Activated CD8-positive, alpha-beta memory T cell treated with anti-CD3 and anti-CD28 coated beads, Interleukin-2, amount 50 U/mL, for 24 hours (primary cell): Measurements from ENCODE around the gene EAF1.
"Not testable (repeated sequence)": the region's sequence is repeated elsewhere in the genome, so short reads cannot be mapped to it uniquely, and the experiment has no call there.

Source experiments
- DNase-seq: peaks from one replicate; pipeline ENCODE4 v3.0.0-alpha.2; 2020; ENCODE audit errors: extremely low read depth

EAF1 gene

GRCh38 chr3:15427182-15427880 is at the start of gene EAF1, which contains the start of gene METTL6:
TSS of gene EAF1 (plus strand) at chr3:15427598. CDS start at chr3:15427780, 182 bp downstream.
TSS of gene METTL6 (minus strand) at chr3:15427544. CDS start at chr3:15426511, 1,033 bp downstream.
- DNase-seq = peak; percentile 75

GRCh38 chr3:15377961-15378791 is 49.2 kb upstream of the EAF1 start:
- DNase-seq = peak; percentile 93

- DNase-seq = no peak
These were observed 46.2 kb upstream of the EAF1 start for GRCh38 chr3:15380980-15381890.

GRCh38 chr3:15382405-15382923 is 44.9 kb upstream of the EAF1 start:
- no peak for DNase-seq

GRCh38 chr3:15384510-15385237 is 42.7 kb upstream of the EAF1 start:
- DNase-seq = no peak

- DNase-seq = not testable (repeated sequence)
These were observed 42.1 kb upstream of the EAF1 start for GRCh38 chr3:15385238-15385695.

- no peak for DNase-seq
These were observed 41.3 kb upstream of the EAF1 start for GRCh38 chr3:15385901-15386653.

GRCh38 chr3:15386654-15386955 is 40.8 kb upstream of the EAF1 start:
- DNase-seq = not testable (repeated sequence)

- DNase-seq = no peak
These were observed 40.2 kb upstream of the EAF1 start for GRCh38 chr3:15387171-15387581.

- no peak for DNase-seq
These were observed 39.7 kb upstream of the EAF1 start for GRCh38 chr3:15387735-15388134.

GRCh38 chr3:15388335-15388734 is 39.1 kb upstream of the EAF1 start:
- DNase-seq = not testable (repeated sequence)

GRCh38 chr3:15390460-15390859 is 36.9 kb upstream of the EAF1 start:
- no peak for DNase-seq

- DNase-seq = no peak
These were observed 36.4 kb upstream of the EAF1 start for GRCh38 chr3:15391007-15391406.

- DNase-seq = not testable (repeated sequence)
These were observed 34.1 kb upstream of the EAF1 start for GRCh38 chr3:15393252-15393651.

- DNase-seq = not testable (repeated sequence)
These were observed 28.7 kb upstream of the EAF1 start for GRCh38 chr3:15398731-15399133.

GRCh38 chr3:15399970-15400369 is 27.4 kb upstream of the EAF1 start:
- DNase-seq = no peak

GRCh38 chr3:15401936-15402335 is 25.5 kb upstream of the EAF1 start:
- DNase-seq = no peak

- DNase-seq = no peak
These were observed 23.9 kb upstream of the EAF1 start for GRCh38 chr3:15403495-15403894.

- DNase-seq = no peak
These were observed 23.4 kb upstream of the EAF1 start for GRCh38 chr3:15403965-15404364.

GRCh38 chr3:15404767-15405166 is 22.6 kb upstream of the EAF1 start:
- no peak for DNase-seq
